GM11168 (cell line): Measurements from ENCODE around the gene HOXA13.

Experiments used
- in situ Hi-C: fragments of 300-500 bp; cut with MboI; formaldehyde crosslinking; loops from one replicate; pipeline ENCODE4 v1.12.0; 2022; ENCODE audit warnings: low sequenced_read_pairs; ENCODE audit not compliant: unreplicated experiment

HOXA13 gene

DNA sequence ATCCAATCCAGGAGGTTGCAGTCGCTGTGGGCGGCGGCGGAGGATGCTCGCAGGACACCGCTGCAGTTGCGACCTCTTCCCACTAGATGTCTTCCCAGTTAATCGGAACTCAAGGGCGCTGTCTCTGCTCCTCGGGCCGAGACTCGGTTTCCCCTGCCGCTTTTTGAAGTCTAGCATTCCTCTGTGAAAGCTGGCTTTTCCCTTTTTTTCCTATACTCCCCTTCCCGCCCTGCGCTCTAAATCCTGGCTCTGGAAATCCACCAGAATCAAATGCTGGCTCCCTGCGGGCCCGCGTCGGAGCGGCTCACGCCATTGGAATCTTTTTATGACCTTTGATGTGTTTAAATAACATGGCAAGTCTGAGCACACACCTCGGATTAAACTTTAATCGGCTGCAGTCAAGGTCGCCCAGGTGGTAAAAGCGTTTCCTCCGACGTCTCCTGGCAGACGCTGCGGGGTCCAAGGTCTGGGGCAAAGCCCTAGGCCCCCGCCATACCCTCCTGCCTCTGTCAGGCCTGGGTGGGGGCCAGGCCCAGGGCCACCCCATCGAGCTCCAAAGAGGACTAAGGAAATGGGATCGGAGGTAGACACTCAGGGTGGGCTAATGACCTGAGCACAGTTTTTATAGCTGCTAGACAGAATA is 10.7 kb upstream of the HOXA13 start:
- in situ Hi-C loops: loop anchor here (25.0 kb wide), 2 partner anchors 377 to 577 kb away; no protein-coding TSS in a partner anchor

DNA sequence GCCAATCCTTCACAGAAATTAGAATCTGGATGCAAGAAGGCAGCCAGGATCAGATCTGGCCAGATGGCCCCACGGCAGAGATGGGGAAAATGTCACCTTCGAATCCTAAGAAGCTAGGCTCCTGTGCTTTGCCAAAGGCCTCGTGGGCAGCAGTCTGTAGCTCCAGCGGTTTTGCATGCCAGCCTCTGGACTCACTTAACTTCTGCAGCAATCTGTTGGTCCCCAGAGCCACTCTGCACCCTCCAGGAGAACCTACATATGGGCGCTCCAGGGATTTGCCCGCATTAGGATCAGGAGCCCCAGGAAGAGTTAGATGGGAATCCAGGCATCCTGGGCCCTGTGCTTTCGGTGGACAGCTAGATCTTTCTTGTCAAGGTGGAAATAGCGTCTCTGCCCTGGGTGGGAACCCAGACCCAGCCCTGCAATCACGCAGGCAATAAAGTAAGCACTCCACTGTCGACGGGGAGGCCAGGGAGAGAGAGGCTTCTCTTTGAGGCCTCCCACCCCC is 10.1 kb upstream of the HOXA13 start:
- in situ Hi-C loops: loop anchor here (10.0 to 25.0 kb wide), 3 partner anchors 377 to 715 kb away; no protein-coding TSS in a partner anchor

GRCh38 chr7:27208998-27209397 is 9.1 kb upstream of the HOXA13 start:
- in situ Hi-C loops: loop anchor here (10.0 to 25.0 kb wide), 3 partner anchors 378 to 716 kb away; no protein-coding TSS in a partner anchor

DNA sequence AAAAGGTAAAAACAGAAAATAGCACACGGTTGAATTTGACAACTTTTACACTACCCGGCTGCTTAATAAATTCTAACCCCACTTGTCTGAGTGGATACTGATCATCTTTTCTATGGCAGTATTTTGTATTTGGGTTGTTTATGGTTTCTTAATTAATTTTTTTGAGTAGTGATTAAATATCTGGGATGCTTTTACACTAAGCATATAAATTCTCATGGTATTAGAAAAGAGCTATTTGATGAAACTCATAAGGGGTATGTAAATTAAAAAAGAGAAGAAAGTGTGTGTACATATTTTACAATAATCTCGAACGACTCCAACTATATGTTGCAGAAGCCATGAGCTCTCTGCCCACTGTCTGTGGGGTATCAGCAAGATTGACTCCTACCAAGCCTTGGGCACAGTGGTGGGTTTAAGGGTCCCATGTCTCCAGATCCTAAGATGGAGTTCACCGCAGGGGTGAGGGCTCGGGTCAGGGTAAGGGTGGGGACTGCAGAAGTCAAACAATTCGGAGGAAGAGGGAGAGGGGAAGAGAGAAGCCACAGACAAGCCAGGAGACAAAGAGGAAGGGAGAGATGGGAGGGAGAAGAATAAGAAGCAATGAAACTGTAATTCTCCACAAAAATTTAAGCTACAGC is 7.6 kb upstream of the HOXA13 start:
- in situ Hi-C loops: loop anchor here (10.0 to 25.0 kb wide), 3 partner anchors 380 to 717 kb away; no protein-coding TSS in a partner anchor

DNA sequence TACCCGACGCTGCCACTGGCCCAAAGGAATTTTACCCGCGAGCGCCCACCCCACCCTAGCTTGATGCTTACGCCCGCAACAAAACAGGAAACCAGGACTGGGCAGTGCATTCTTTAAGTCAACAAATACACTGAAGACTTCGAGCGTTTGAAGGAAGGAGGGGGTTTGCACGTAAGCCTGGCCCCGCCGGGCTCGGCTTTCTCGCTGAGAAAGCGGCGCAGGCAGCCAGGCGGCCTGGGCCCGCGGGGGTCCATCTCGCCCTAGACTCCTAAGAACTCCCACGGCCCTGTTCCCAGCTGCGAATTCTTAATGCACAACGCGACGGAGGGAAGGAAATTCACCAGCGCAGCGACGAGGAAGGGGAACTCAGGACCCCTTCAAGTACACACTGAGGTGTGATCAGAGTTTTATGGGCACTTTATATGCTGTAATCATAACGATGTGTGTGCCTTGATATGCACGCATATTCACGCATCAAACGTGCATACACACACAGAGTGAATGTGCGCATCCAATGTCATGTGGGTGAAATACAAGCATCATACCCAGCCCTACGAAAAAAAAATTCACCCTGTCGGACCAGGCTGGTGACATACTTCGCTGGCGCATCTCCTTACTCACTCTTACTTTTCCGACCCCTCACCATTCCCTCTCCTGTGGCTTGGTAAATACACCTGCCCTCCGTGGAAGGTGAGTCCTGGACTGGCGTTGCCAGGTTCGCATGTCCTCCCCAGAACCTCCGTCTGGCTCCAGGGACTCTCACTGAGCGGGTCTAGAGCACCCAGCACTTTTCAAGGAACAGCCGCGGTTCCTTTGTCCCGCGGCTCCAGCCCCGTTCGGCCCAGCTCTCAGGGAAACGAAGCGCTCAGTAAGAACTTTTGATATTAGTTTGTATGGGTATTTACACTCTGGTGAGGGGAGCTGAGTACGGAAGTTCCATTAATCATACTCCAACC is 5.7 kb upstream of the HOXA13 start:
- in situ Hi-C loops: loop anchor here (10.0 to 25.0 kb wide), 3 partner anchors 382 to 719 kb away; no protein-coding TSS in a partner anchor

DNA sequence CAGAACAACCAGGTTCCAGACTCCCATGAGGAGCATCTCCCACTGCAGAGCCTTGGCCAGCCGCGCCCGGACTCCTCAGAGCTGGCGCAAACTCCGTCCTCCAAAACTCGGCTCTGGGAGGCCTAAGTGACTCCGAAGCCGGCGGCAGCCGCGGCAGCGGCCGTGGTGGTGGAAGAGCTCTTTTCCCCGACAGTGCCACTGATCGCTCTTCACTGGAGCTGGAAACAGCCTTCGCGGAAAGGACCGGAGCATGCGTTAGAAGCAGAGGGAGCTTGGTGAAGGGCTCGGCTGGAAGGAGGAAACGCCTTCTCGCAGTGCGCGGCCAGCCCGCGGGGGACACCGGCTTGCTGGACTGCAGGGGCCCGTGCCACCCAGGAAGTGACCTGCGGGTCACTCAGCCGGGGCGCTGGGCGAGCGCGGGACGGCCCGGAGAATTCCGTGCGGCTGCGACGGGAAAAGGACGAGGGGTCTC is 5.0 kb upstream of the HOXA13 start:
- in situ Hi-C loops: loop anchor here (10.0 to 25.0 kb wide), 3 partner anchors 382 to 720 kb away; no protein-coding TSS in a partner anchor

- in situ Hi-C loops: loop anchor here (10.0 to 25.0 kb wide), 3 partner anchors 383 to 721 kb away; no protein-coding TSS in a partner anchor
These were observed 4.2 kb upstream of the HOXA13 start for GRCh38 chr7:27203964-27204594.

GRCh38 chr7:27203365-27203953 is 3.6 kb upstream of the HOXA13 start:
- in situ Hi-C loops: loop anchor here (10.0 to 25.0 kb wide), 3 partner anchors 384 to 721 kb away; no protein-coding TSS in a partner anchor

DNA sequence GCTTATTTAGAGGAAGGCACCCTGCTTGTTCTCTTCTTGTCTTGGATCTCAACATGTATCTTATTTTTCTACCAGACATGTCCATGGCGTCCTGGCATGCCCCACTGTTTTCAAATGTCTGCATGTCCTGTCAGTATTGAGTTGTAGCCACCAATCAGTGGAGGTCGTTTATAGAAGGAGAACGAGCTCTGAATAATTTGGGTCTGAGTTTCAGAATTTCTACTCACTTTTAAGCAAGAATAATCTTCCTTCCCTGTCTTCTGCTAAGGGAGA is 2.9 kb upstream of the HOXA13 start:
- in situ Hi-C loops: loop anchor here (10.0 to 25.0 kb wide), 3 partner anchors 385 to 722 kb away; no protein-coding TSS in a partner anchor

GRCh38 chr7:27202018-27202861 is 2.3 kb upstream of the HOXA13 start:
- in situ Hi-C loops: loop anchor here (10.0 to 25.0 kb wide), 3 partner anchors 385 to 723 kb away; no protein-coding TSS in a partner anchor

GRCh38 chr7:27201580-27202017 is 1.7 kb upstream of the HOXA13 start:
- in situ Hi-C loops: loop anchor here (10.0 to 25.0 kb wide), 3 partner anchors 386 to 723 kb away; no protein-coding TSS in a partner anchor

DNA sequence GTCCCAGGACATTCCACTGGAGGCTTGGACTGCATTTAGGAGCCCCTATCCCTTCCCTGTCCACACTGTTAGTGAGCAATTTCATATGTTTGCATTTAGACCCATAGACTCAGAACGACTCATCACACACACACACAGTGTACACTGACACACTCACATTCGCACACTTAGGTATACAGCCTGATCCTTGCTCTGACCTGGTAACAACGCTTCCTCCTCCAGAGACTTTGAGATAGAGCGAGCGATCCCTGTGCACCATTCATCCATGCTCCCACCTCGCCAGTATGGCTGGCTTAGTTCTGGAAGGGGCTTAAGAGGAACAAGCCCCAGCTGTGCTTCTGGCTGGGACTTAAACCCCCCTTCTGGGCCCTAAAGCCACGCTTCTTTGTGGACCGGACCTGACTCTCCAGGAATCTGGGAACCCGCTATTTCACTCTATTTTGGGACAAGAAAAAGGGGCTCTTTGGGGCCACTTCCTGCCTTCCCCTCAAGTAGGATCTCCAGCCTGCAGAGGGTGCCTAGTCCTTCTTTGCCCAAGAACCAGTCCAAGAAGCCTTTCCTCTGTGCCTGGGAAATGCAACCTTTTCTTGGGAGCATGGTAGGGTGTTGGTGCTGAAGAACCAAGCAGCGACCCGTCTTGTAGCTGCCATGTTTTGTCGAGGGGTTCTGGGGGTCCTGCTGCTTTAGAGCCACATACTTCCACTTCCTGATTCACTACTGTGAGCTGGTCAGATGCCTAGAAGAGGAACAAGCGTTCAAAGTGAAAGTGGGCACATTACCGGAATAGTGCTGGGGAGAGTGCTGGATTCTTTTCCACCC is 1.1 kb upstream of the HOXA13 start:
- in situ Hi-C loops: loop anchor here (10.0 to 25.0 kb wide), 3 partner anchors 386 to 724 kb away; no protein-coding TSS in a partner anchor

- in situ Hi-C loops: loop anchor here (25.0 kb wide), 1 partner anchor 1337 kb away; no protein-coding TSS in a partner anchor
These were observed 755 bp downstream of the HOXA13 start for GRCh38 chr7:27198871-27199801.

- in situ Hi-C loops: loop anchor here (25.0 kb wide), 1 partner anchor 1336 kb away; no protein-coding TSS in a partner anchor
These were observed 1.6 kb downstream of the HOXA13 start for GRCh38 chr7:27198138-27198841.
